ENCODE data around the gene CEP70.
"Not testable (repeated sequence)": the region's sequence is repeated elsewhere in the genome, so short reads cannot be mapped to it uniquely, and the experiment has no call there.

The CEP70 gene, protein sequence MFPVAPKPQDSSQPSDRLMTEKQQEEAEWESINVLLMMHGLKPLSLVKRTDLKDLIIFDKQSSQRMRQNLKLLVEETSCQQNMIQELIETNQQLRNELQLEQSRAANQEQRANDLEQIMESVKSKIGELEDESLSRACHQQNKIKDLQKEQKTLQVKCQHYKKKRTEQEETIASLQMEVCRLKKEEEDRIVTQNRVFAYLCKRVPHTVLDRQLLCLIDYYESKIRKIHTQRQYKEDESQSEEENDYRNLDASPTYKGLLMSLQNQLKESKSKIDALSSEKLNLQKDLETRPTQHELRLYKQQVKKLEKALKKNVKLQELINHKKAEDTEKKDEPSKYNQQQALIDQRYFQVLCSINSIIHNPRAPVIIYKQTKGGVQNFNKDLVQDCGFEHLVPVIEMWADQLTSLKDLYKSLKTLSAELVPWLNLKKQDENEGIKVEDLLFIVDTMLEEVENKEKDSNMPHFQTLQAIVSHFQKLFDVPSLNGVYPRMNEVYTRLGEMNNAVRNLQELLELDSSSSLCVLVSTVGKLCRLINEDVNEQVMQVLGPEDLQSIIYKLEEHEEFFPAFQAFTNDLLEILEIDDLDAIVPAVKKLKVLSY

DNA sequence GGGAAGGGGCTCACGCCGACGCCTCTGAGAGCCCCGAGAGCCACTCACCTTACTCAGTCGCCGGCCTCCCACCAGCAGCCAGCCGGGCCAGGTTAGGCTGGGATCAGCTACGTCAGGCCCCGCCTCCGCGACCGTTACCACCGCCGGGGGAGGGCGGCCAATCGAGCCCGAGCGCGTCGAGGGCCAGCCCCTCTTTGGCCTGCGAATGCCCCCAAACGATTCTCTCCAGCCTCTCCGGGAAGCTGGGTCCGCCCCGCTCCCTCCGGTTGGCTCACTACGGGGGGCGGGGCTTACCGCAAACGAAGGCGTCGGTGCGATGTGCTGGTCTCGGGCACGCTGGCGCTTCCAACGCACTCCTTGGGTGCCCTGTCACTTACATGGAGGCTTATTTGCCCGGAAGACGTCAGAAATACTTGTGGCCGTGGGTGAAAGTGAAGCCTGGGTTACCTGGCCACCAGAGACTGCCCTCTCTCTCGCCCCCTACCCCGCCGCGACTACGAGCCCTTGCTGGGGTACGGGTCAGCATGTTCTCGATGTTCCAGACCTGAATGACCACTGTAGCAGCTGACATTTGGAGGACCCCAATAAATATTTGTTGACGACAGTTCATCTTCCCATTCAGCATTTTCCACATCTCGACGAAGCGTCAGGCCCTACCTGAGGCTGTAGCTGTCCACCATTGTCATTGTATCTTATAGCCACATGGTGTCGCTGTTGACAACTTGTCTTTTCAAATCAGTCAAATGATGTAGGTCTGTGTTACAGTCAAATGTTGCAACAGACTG is at the start of gene CEP70:
Gene CEP70 (minus strand): TSS at position 111 of the 785 bp plus-strand sequence. CDS start 21,333 bp downstream, outside the sequence.
- DNase-seq (ENCODE audit: low read depth, low spot score), result peak; percentile 79

DNA sequence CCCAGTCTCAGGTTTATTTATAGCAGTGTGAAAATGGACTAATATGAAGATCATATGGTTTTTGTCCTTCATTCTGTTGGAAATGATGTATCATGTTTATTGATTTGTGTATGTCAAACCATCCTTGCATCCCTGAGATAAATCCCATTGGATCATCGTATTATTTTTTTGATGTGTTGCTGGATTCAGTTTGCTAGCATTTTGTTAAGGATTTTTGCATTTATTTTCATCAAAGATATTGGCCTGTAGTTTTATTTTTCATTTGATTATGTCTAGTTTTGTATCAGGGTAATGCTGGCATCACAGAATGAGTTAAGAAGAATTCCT is 48.8 kb upstream of the CEP70 start:
- DNase-seq (ENCODE audit: low read depth, low spot score), result no peak

DNA sequence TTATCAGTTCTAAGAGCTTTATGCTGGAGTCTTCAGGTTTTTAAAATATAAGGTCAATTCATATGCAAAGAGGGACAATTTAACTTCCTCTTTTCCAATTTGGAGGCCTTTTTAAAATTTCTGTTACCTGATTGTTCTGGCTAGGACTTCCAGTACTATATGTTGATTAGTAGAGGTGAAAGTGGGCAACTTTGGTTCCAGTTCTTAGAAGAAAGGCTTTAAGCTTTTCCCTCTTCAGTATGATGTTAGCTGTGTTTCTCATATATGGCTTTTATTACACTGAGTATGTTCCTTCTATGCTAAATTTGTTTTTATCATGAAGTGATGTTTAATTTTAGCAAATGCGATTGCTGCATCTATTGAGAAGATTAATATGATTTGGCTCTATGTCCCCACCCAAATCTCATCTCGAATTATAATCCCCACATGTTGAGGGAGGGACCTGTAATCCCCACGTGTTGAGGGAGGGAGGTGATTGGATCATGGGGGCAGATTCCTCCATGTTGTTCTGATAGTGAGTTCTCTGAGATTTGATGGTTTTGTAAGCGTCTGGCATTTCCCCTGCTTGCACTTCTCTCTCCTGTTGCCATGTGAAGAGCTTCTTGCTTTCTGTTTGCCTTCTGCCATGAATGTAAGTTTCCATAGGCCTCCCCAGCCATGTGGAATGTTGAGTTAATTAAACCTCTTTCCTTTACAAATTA is 48.3 kb upstream of the CEP70 start:
- no peak for DNase-seq (ENCODE audit: low read depth, low spot score)

DNA sequence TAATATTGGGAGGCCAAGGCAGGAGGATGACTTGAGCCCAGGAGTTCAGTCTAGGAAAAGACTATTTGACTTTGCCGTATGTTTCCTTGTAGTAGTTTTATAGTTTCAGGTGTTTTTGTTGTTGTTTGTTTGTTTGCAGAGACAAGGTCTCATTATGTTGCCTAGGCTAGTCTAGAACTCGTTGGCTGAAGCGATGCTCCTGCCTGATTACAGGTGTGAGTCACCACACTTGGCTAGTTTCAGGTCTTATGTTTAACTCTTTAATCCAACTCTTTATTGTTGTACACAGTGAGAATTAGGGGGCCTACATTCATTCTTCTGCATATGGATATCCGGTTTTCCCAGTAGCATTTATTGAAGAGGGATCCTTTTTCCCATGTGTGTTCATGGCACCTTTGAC is 46.5 kb upstream of the CEP70 start:
- DNase-seq (ENCODE audit: low read depth, low spot score), result no peak

DNA sequence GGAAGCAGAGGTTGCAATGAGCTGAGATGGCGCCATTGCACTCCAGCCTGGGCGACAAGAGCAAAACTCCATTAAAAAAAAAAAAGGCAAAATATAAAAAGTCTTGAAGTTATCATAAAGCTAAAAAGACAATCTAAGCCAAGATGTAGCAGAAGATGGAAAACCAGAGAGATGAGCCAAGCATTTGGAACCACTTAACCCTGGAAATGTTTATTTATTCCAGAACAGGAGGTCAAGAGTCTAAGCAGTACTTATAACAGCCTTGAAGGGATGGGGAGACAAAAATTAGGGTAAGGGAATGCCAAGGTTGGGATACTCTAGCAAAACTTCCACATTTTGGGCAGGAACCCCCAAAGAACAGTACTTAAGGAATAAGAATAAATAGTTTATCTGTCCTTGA is 44.6 kb upstream of the CEP70 start:
- no peak for DNase-seq (ENCODE audit: low read depth, low spot score)

DNA sequence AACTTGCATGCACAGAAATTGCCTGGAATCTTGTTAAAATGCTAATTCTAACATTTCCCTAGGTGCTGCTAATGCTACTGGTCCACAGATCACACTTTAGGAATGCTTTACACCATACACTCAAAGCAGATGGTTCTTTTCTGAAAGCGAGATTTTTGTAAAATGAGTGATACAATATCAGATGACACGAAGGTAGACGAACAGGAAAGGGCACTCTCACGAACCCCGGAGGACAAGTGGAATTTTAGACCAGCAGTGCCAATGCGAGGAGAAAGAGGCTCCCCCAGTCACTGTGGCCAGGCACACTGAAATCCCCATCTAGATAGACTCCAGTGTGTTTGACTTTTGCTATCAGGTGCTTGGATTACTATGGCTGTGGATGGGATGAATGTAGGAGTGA is 35.5 kb upstream of the CEP70 start:
- no peak for DNase-seq (ENCODE audit: low read depth, low spot score)

DNA sequence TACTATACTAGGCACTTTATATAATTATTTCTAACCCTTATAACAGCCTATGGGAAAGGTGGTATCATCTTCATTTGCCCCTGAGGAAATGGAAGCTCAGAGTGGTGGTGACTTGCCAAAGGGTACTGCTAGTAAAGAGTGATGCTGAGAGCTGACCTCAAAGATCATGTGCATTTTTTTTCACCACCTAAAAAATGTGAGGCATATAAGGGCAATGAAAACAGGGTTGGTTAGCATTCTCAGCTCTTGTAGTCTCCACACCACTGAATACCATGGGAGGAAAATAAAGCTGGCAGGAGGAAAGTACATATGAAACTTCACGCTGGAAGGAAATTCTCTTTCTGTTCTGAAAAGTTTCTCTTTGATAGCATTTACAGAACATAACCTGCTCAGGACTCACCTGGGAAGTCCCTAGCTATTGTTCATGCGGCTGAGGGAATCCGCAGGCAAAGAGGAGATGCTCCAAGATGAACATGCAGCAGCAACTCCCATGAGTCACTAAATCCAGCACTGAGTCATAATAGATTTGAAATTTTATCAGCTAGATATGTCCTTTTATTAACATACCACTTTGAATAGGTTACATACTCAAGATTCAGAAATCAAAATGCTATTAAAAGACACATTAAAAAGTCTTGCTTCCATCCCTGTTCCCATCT is 31.8 kb upstream of the CEP70 start:
- DNase-seq (ENCODE audit: low read depth, low spot score), result no peak

DNA sequence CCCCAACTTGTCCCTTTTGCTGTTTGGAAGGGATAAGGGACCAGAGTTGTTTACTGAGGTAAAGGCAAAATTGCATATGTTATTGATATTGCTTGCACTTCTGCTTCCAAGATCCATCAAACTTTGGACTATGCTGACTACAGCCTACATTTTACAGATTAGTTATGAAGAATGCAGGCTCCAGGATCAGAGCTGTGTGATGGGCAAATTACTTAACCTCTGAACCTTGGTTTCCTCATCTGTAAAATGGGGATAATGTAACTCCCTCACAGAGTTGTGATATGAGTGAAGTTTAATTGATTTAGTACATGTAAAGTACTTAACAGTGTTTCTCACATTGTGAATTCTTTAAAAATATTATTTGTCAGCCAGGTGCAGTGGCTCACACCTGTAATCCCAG is 30.5 kb upstream of the CEP70 start:
- no peak for DNase-seq (ENCODE audit: low read depth, low spot score)

DNA sequence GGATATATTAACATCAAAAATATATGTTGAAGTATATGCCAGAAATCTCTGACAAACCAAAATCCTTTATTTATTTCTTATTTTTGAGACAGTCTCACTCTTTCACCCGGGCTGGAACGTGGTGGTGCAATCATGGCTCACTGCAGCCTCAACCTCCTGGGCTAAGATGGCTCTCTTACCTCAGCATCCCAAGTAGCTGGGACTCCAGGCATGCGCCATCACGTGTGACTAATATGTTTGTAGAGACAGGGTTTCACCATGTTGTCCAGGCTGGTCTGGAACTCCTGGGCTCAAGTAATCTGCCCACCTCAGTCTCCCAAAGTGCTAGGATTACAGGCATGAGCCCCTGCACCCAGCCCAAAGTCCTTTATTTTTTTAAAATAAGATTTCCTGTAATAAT is 26.4 kb upstream of the CEP70 start:
- DNase-seq (ENCODE audit: low read depth, low spot score), result no peak

DNA sequence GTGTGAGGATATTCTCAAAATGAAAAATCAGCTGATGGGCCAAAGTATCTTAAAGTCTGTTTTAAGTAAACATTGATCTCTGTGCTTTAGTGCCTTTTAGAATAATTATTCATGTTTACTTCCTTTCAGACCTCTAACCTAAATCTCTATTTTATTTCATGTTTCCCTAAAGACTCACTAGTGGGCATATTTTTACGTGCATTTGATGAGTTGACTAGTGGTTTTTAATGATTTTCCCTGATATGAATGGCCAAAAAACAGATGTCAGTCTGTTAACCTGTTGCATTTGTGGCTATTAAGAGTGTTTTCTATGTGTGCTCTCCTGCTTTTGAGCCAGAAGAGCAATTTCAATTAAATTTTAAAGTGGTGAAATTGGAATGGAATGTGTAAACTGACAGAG is 21.4 kb upstream of the CEP70 start:
- no peak for DNase-seq (ENCODE audit: low read depth, low spot score)

DNA sequence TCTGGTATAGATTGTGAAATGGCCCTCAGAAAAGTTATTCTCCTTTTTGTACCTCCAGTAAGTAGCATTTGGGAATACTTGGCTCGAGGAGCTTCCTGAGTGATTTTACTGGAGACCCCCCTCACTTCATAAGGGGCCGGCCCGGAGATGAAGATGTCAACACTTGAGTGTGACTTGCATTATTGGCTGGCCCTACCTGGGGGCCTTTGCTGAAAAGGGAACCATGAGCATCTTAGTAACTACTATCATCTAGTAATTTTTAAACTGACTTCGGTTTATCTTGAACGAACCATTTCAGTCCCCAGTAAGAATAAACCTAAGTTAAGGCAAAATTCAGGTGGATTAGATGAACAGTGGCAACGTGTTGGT is 15.8 kb upstream of the CEP70 start:
- no peak for DNase-seq (ENCODE audit: low read depth, low spot score)

DNA sequence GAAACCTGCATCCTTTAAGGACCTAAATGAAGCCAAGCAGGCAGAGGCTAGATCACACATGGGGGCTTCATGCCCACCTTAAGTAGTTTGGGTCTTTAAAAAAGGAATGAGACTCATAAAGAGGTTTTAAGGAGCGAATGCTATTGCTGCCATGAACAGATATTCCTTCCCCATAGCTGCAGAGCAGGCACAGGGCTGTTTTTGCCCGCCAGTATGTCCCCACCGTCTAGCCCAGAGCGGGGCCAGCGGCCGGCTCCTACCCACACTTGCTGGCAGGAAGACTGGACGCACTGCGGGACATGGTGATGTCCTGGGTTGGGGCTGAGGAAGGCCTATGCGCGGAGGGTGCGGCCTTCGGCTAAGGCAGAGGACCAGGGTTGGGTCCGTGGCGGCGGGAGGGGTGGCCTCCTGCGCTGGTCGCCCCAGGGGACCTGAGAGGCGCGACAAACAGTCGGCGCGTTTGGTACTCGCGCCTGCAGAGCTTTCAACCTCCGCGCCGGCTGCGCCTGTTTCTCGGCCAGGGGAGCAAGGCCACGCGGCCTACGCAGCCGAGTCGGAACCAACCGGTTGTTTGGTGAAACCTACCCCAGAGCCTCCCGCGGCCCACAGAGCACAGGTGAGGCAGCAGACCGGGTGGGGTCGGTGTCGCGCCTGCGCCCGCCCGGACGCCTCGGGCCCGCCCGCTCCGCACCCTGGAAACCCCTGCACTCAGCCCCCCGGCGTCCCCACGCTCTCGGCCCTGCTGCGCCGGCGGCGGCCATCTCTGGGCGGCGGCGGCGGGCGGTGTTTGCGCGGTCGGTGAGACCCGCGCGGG is 14.5 kb upstream of the CEP70 start, which contains the start of gene FAIM:
Gene FAIM (plus strand): TSS at position 450 of the 814 bp plus-strand sequence. CDS start 10,956 bp downstream, outside the sequence.
- DNase-seq (ENCODE audit: low read depth, low spot score), result no peak

DNA sequence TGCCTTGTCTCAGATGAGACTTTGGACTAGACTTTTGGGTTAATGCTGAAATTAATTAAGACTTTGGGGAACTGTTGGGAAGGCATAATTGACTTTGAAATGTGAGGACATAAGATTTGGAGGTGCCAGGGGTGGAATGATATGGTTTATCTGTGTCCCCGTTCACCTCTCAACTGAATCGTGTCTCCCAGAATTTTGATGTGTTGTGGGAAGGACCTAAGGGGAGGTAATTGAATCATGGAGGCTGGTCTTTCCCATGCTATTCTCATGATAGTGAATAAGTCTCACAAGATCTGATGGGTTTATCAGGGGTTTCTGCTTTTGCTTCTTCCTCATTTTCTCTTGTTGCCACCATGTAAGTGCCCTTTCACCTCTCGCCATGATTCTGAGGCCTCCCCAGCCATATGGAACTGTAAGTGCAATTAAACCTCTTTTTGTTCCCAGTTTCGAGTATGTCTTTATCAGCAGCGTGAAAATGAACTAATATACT is 10.1 kb upstream of the CEP70 start:
- DNase-seq (ENCODE audit: low read depth, low spot score), result not testable (repeated sequence)

DNA sequence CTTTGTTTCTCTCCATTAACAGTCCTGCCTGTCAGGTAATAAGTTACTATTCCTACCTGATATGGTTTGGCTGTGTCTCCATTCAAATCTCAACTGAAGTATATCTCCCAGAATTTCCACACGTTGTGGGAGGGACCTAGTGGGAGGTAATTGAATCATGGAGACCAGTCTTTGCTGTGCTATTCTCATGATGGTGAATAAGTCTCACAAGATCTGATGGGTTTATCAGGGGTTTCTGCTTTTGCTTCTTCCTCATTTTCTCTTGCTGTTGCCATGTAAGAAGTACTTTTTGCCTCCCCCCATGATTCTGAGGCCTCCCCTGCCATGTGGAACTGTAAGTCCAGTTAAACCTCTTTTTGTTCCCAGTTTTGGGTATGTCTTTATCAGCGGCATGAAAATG is 7.6 kb upstream of the CEP70 start:
- not testable (repeated sequence) for DNase-seq (ENCODE audit: low read depth, low spot score)

DNA sequence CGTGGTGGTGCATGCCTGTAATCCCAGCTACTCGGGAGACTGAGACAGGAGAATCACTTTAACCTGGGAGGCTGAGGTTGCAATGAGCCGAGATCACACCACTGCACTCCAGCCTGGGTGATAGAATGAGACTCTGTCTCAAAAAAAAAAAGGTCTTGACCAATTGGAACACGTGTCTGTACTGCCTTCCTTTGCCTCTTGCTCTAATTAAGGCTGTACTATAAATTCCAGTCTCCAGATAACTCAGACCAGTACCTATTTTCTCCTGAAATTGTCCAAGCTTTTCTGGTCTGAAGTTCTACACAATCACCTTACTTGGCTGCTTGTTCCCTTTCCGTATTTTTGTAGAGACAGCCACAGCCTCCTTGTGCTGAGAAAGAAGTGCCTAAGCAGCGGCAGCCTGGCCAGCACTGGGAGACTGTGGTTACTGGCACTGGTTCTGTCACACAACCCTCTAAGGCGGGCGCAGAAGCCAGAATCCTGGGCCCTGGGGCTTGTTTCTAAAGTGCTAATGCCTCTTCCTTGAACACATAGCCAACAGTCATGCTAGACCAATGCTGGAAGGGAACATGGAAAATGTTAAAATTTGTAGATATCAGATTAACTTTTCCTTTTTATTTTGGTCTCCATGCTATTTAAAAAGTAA is 6.2 kb upstream of the CEP70 start:
- DNase-seq (ENCODE audit: low read depth, low spot score), result no peak

DNA sequence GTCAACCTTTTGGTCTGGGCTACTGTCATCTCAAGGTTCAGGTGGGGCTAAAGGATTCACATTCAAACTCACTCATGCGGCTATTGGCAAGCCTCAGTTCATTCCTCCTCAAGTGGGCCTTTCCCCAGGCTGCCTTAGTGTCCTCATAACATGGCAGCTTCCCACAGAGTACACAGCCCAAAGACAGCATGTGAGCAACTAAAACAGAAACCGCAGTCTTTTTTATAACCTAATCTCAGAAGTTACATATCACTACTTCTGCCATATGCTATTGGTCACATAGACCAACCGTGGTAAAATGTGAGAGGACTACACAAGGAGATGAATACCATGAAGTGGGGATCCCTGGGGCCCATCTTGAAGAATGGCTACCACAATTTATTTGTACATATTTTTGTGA is 4.5 kb upstream of the CEP70 start:
- no peak for DNase-seq (ENCODE audit: low read depth, low spot score)

DNA sequence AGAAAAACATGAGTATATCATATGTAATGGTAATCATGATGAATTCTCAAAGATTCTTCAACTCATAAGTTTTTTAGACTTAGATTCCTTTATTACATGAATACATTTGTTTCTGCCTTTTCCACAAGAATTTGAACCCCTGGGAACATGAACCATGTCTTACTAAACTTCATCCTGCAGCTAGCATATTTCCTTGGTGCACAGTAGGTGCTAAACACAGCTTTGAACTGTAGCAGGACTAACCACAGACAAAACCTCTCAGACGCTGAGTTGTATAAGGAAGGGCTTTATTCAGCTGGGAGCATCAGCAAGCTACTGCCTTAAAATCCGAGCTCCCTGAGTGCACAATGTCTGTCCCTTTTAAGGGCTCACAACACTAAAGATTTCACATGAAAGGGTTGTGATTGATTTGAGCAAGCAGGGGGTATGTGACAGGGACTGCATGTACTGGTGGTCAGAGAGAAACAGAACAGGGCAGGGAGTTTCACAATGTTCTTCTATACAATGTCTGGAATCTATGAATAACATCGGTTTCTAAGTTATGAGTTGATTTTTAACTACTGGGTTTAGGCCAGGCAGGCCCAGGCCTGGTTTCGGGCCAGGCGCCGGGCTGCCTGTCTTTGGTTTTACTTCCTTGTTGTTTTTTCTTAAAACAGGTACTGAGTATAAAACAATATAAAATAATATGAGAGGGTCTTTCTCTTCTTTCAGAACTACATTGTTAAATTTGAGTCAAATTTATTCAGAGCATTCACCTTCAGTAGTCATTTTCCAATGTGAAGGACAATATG is 3.3 kb upstream of the CEP70 start:
- DNase-seq (ENCODE audit: low read depth, low spot score), result not testable (repeated sequence)

DNA sequence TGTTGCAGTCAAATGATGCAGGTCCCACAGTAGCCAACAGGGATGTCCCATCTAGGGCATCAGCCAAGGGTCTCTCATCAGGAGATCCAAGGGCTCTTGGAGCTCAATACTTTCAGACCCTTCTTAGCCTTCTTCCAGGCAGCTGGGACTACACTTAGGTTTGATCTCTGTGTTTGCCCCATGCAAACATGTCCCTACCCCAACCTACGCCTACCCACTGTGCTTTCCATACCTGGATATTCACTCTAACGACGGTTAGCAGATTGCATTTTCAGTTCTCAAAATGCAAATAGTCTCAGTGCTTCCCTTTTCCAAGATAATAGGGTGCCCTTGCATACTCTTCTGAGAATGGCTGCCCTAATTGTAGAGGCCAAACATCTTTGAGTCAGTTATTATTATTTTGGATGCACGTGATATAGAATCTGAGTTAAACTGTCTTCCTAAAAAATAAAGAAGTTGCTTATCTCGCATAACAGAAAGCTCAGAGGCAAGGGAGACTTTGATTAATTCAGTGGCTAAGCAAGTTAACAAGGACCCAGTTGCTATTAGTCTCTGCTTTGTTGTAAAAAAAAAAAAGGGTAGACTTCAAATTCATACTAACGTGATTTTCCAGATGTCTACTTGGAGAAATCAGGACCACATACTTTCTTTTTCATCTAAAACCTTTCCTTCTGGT is 1.0 kb upstream of the CEP70 start:
- no peak for DNase-seq (ENCODE audit: low read depth, low spot score)

Data from brain pericyte (primary cell).